ENCODE measurements around the gene MPP3.

MPP3 gene

DNA sequence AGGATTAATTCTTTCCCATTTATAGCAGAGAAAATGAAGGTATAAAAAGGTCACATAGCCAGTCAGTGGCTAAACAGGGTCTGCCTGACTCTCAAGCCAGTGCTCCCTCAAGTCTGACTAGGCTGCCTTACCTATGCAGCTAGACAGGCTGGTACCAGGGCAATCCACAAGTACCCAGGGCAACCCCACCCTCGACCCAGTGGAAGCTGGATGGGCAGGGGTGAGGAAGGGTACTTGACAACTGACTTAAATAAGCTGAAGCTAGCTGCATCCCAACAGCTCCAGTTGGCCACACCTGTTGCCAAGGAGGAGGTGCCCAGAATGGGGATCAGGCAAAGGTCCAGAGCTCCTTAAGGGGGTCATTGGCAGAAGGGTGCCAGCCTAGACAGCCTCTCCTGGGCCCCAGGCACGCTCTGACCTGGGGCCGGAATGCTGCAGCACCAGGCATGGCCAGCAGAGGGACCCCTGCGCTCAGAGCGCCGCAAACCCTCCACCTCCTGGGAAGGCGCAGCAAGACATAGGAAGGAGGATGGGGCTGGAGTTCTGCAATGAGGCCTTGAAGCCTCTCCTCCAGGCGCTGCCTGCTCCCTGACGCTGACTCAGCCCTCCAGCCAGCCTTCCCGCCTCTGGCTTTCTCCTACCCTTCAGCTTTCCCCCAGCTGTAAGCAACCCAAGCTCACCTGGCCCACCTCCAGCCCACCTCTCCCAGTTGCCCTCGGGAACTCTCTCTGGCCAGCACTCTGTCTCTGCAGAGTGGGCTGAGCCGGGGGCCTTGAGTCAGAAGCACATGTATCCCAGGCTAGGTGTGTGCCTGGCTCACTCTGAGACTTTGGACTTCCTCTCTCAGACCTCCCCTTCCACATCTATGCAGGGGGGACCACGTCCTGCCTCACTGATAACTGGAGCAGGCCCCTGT is 45.6 kb upstream of the MPP3 start:
- DNase-seq (ENCODE audit: insufficient read length, low spot score) (peak; percentile 94), FAIRE-seq (no peak)

DNA sequence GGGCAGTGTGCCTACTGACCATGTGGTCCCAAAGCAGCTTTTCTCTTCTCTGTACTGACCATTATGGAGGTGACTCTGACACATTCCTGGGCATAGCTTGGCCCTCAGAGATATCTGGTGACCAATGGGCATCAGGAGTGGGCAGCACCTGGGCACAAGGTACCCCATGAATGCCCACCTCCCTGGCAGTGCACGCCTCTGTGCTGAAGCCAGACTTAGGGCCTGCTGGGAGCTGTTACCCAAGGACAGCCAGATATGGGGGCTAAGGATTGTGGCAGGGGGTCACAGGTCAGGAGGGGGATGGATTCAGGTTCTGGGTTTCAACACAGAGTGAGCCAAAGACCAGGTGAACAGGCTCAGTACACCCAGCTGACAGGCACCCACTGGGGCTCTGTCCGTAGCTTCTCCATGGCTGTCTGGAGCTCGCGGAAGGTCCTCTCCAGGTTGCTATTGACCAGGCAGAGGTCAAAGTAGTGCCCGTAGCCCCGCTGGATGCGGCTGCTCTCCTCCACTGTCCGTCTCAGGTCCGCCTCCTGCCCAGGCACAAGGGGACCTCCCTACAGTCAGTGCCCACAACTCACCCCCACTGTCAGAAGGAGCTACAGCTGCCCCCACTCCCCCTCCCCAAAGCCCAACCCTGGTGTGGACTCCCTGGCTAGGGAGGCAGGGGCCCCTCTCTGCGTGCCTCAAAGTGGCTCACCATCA is 44.7 kb upstream of the MPP3 start:
- no peak for FAIRE-seq
- DNase-seq (ENCODE audit: insufficient read length, low spot score) = no peak
- TF ChIP-seq, protein P1, sequence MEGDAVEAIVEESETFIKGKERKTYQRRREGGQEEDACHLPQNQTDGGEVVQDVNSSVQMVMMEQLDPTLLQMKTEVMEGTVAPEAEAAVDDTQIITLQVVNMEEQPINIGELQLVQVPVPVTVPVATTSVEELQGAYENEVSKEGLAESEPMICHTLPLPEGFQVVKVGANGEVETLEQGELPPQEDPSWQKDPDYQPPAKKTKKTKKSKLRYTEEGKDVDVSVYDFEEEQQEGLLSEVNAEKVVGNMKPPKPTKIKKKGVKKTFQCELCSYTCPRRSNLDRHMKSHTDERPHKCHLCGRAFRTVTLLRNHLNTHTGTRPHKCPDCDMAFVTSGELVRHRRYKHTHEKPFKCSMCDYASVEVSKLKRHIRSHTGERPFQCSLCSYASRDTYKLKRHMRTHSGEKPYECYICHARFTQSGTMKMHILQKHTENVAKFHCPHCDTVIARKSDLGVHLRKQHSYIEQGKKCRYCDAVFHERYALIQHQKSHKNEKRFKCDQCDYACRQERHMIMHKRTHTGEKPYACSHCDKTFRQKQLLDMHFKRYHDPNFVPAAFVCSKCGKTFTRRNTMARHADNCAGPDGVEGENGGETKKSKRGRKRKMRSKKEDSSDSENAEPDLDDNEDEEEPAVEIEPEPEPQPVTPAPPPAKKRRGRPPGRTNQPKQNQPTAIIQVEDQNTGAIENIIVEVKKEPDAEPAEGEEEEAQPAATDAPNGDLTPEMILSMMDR (IDR thresholded peaks at IDR 0.05; ENCODE audit: insufficient read depth, missing control alignments) = no peak

More for the DNA sequence above, 45.6 kb upstream of the MPP3 start:
- TF ChIP-seq, protein P1 (IDR thresholded peaks at IDR 0.05; ENCODE audit: insufficient read depth, missing control alignments) = peak; percentile 94

DNA sequence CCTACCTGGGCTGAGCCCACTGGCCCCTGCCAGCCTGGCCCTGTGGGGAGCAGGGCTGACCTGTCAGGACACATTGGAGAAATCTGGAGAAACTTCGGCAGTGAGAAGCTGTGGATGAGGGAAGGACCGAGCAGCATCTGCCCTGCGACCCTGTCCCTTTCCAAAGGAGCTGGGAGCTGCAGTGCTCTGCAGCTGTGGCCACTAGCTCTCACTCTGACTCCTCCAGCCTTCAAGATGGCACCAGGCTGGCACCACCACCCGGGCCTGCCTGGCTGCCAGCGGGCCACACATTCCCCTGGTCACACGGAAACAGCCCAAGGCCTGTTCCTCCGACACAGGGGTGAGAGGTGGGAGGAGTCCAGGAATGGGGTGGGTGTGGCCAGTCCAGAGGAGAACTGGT is 44.1 kb upstream of the MPP3 start:
- TF ChIP-seq, protein P1 (IDR thresholded peaks at IDR 0.05; ENCODE audit: insufficient read depth, missing control alignments) = no peak
- DNase-seq (ENCODE audit: insufficient read length, low spot score) = no peak
- FAIRE-seq = no peak

DNA sequence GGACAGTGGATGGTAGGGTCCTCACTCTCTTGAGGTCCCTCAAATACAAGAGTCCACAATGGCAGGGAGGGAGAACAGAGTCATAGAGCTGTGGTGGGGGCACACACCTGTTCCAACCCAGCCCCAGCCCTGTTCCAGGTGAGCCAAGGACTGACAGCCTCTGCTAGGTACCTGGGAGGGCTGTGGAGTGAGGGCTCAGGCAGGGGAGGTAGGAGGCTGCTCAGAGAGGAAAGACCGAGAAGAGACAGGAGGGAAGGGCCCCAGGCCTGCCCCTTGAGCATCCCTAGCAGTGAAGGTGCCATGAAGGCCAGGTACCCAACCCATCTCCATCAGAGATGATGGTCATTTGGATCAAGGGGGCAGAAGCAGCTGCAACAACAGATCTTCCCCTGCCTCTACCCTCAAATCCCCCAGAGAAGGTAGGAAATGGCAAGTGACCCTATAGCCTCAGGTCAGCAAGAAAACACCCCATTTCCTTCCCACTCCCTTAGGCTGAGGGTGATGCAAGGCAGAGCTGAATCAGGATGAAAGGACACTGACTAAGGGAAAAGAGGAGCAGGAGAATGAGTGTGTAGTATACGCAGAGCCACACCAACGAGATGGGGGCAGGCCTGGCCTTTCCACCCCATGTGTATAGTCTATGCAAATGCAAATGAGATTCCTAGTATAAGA is 42.7 kb upstream of the MPP3 start:
- TF ChIP-seq, protein P1 (IDR thresholded peaks at IDR 0.05; ENCODE audit: insufficient read depth, missing control alignments) = no peak
- no peak for FAIRE-seq
- no peak for DNase-seq (ENCODE audit: insufficient read length, low spot score)

DNA sequence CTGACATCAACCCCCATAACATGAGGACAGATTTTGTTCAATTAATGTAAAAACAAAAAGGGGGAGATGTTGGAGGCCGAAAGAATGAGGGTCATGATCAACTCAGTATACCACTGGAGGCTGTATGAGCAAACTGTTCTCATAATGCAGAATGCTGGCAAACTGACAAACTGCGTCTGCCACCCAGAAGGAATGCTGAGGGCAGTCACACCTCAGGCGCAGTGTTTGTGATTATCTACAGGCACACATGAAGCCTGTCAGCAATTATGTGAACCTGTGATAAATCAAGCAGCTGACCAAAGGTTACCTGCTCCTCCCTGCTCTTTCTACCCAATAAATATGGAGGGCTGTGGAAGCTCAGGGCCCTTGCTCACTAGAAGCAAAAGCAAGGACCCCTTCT is 41.3 kb upstream of the MPP3 start:
- no peak for DNase-seq (ENCODE audit: insufficient read length, low spot score)
- FAIRE-seq = no peak
- TF ChIP-seq, protein P1 (IDR thresholded peaks at IDR 0.05; ENCODE audit: insufficient read depth, missing control alignments) = no peak

DNA sequence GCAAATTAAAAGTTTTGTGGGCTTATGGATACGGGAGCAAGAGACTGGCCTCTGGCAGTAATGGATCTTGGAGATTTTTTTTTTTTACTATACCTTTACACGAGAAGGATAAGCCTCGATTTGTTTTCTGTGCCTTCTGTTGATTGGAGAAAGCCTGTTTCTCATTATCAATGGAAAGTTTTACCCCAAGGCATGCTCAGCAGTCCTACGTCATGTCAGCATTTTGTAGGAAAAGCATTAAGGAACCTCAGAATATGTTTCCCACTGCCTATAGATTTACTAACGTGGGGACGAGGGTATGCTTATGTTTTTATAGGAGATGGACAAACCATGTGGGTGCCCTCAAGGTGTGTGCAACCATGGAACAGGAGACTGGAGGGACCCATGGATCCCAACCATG is 40.9 kb upstream of the MPP3 start:
- TF ChIP-seq, protein P1 (IDR thresholded peaks at IDR 0.05; ENCODE audit: insufficient read depth, missing control alignments) = no peak
- no peak for FAIRE-seq
- no peak for DNase-seq (ENCODE audit: insufficient read length, low spot score)
